Measurements from ENCODE around the gene NPHP4. TPM values are rescaled to one million over a fixed set of nuclear protein-coding genes. Genes with fewer than 3 reads are reported as not detected.

The NPHP4 gene
- total RNA-seq, 2 donors from 2014 or later, result 27.6 to 58.5 TPM

- Mint-ChIP-seq H3K4me3 (no peak overlapping the region), H3K36me3 (no peaks in the 10 kb centered on the region), H3K4me1 (ENCODE audit: low read depth in 2 of 2) (peaks cover 0 to 8% of the 10 kb centered on the region in 2 donors), H3K27me3 (peaks cover 2 to 9% of the 10 kb centered on the region in 2 donors), H3K27ac (no peak overlapping the region), H3K9me3 (peaks cover 5% of the 10 kb centered on the region)
- DNase-seq (ENCODE audit: low spot score), result no peak
- ATAC-seq, result no peak
Measured at GRCh38 chr1:5829414-5829813, 162.8 kb downstream of the NPHP4 start.

- DNase-seq (ENCODE audit: low spot score) (no peak), ATAC-seq (no peak)
- Mint-ChIP-seq H3K4me1 (ENCODE audit: low read depth in 2 of 2) (peaks cover 0 to 8% of the 10 kb centered on the region in 2 donors), H3K9me3 (peaks cover 5% of the 10 kb centered on the region), H3K27me3 (peaks cover 2 to 9% of the 10 kb centered on the region in 2 donors), H3K27ac (no peak overlapping the region), H3K4me3 (no peak overlapping the region), H3K36me3 (no peaks in the 10 kb centered on the region)
Measured at GRCh38 chr1:5828308-5828935, 163.8 kb downstream of the NPHP4 start.

GRCh38 chr1:5827516-5827915 is 164.7 kb downstream of the NPHP4 start:
- Mint-ChIP-seq H3K9me3 (peaks cover 5% of the 10 kb centered on the region), H3K36me3 (no peaks in the 10 kb centered on the region), H3K27me3 (peaks cover 2 to 9% of the 10 kb centered on the region in 2 donors), H3K4me1 (ENCODE audit: low read depth in 2 of 2) (peaks cover 0 to 8% of the 10 kb centered on the region in 2 donors), H3K4me3 (no peak overlapping the region), H3K27ac (no peak overlapping the region)
- ATAC-seq (no peak), DNase-seq (ENCODE audit: low spot score) (no peak)

DNA sequence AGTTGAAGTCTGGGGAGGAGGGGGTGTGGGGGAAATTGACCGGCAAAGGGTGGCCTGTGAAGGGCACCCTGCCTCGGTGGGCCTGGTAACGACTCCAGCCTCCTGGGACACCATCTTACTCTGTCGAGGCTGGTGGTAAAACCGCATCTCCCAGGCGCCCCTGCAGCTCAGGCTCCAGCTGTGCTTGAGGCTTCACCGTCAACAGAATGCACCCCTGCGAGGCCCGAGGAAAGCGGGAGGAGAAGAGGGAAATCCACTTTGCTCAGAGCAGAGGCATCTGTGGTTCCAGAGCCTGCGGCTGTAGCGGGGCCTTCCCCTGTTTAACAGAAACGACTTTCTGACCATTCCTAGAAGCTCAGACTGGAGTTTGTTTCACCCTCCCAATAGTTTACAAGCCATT is 165.6 kb downstream of the NPHP4 start:
- H3K36me3 Mint-ChIP-seq, result no peaks in the 10 kb centered on the region
- no peak for DNase-seq (ENCODE audit: low spot score)
- ATAC-seq, result no peak
- H3K27me3 Mint-ChIP-seq, result peaks cover 2 to 9% of the 10 kb centered on the region in 2 donors
- no peak overlapping the region for H3K27ac Mint-ChIP-seq
- H3K9me3 Mint-ChIP-seq, result peaks cover 5% of the 10 kb centered on the region
- H3K4me3 Mint-ChIP-seq, result no peak overlapping the region
- peaks cover 0 to 8% of the 10 kb centered on the region in 2 donors for H3K4me1 Mint-ChIP-seq (ENCODE audit: low read depth in 2 of 2)

- Mint-ChIP-seq H3K9me3 (no peaks in the 10 kb centered on the region), H3K4me1 (ENCODE audit: low read depth in 2 of 2) (no peaks in the 10 kb centered on the region), H3K36me3 (no peaks in the 10 kb centered on the region), H3K27ac (no peak overlapping the region), H3K27me3 (peaks cover 7 to 9% of the 10 kb centered on the region in 2 donors), H3K4me3 (no peak overlapping the region)
- ATAC-seq (no peak), DNase-seq (ENCODE audit: low spot score) (no peak)
Measured at GRCh38 chr1:5822726-5823125, 169.5 kb downstream of the NPHP4 start.

- H3K9me3 Mint-ChIP-seq, result no peaks in the 10 kb centered on the region
- peaks cover 8 to 9% of the 10 kb centered on the region in 2 donors for H3K27me3 Mint-ChIP-seq
- no peak overlapping the region for H3K4me3 Mint-ChIP-seq
- no peak overlapping the region for H3K27ac Mint-ChIP-seq
- H3K36me3 Mint-ChIP-seq, result no peaks in the 10 kb centered on the region
- no peaks in the 10 kb centered on the region for H3K4me1 Mint-ChIP-seq (ENCODE audit: low read depth in 2 of 2)
- DNase-seq (ENCODE audit: low spot score), result no peak
- ATAC-seq, result peak in 1 of 2 donors; percentile 37
Measured at GRCh38 chr1:5822266-5822665, 170.0 kb downstream of the NPHP4 start.

- no peak overlapping the region for H3K4me3 Mint-ChIP-seq
- no peak for DNase-seq (ENCODE audit: low spot score)
- H3K36me3 Mint-ChIP-seq, result no peaks in the 10 kb centered on the region
- H3K27ac Mint-ChIP-seq, result no peak overlapping the region
- no peak for ATAC-seq
- no peaks in the 10 kb centered on the region for H3K9me3 Mint-ChIP-seq
- H3K27me3 Mint-ChIP-seq, result peaks cover 9 to 10% of the 10 kb centered on the region in 2 donors
- no peaks in the 10 kb centered on the region for H3K4me1 Mint-ChIP-seq (ENCODE audit: low read depth in 2 of 2)
Measured at GRCh38 chr1:5821540-5822176, 170.6 kb downstream of the NPHP4 start.

- no peaks in the 10 kb centered on the region for H3K36me3 Mint-ChIP-seq
- no peak for DNase-seq (ENCODE audit: low spot score)
- H3K27me3 Mint-ChIP-seq, result peaks cover 9 to 14% of the 10 kb centered on the region in 2 donors
- H3K4me1 Mint-ChIP-seq (ENCODE audit: low read depth in 2 of 2), result no peaks in the 10 kb centered on the region
- H3K4me3 Mint-ChIP-seq, result no peak overlapping the region
- H3K9me3 Mint-ChIP-seq, result no peaks in the 10 kb centered on the region
- no peak overlapping the region for H3K27ac Mint-ChIP-seq
- peak; percentile 41 to 48 for ATAC-seq
Measured at GRCh38 chr1:5820026-5820421, 172.2 kb downstream of the NPHP4 start.

GRCh38 chr1:5819391-5820025 is 172.7 kb downstream of the NPHP4 start:
- H3K27me3 Mint-ChIP-seq, result peaks cover 9 to 14% of the 10 kb centered on the region in 2 donors
- no peaks in the 10 kb centered on the region for H3K4me1 Mint-ChIP-seq (ENCODE audit: low read depth in 2 of 2)
- DNase-seq (ENCODE audit: low spot score), result no peak
- H3K36me3 Mint-ChIP-seq, result no peaks in the 10 kb centered on the region
- H3K27ac Mint-ChIP-seq, result no peak overlapping the region
- ATAC-seq, result no peak
- no peak overlapping the region for H3K4me3 Mint-ChIP-seq
- H3K9me3 Mint-ChIP-seq, result no peaks in the 10 kb centered on the region

- Mint-ChIP-seq H3K27me3 (peaks cover 9 to 14% of the 10 kb centered on the region in 2 donors), H3K4me3 (no peak overlapping the region), H3K36me3 (no peaks in the 10 kb centered on the region), H3K9me3 (no peaks in the 10 kb centered on the region), H3K27ac (no peak overlapping the region), H3K4me1 (ENCODE audit: low read depth in 2 of 2) (no peaks in the 10 kb centered on the region)
- DNase-seq (ENCODE audit: low spot score), result no peak
- no peak for ATAC-seq
Measured at GRCh38 chr1:5818755-5819154, 173.5 kb downstream of the NPHP4 start.

DNA sequence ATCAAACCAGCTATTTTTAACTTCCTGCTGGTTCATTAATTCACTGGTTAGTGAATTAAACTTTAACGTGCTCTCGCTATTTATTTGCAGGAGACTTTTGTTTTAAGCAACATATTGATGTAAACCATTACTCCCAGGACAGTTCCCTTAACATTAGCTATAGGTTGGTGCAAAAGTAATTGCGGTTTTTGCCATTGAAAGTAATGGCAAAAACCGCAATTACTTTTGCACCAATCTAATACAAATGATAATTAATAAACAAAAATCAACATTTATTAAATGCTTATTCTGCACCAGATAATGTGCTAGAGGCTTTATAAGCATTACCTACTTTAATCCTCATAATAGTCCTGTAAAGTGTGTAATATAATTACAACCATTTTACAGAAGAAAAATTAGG is 176.5 kb downstream of the NPHP4 start:
- no peaks in the 10 kb centered on the region for H3K9me3 Mint-ChIP-seq
- ATAC-seq (no peak), DNase-seq (ENCODE audit: low spot score) (no peak)
- no peak overlapping the region for H3K27ac Mint-ChIP-seq
- H3K4me3 Mint-ChIP-seq, result no peak overlapping the region
- peaks cover 9 to 14% of the 10 kb centered on the region in 2 donors for H3K27me3 Mint-ChIP-seq
- H3K4me1 Mint-ChIP-seq (ENCODE audit: low read depth in 2 of 2), result no peaks in the 10 kb centered on the region
- H3K36me3 Mint-ChIP-seq, result no peaks in the 10 kb centered on the region

- Mint-ChIP-seq H3K27me3 (peaks cover 9 to 14% of the 10 kb centered on the region in 2 donors), H3K9me3 (no peaks in the 10 kb centered on the region), H3K27ac (no peak overlapping the region), H3K4me3 (no peak overlapping the region), H3K36me3 (no peaks in the 10 kb centered on the region), H3K4me1 (ENCODE audit: low read depth in 2 of 2) (no peaks in the 10 kb centered on the region)
- DNase-seq (ENCODE audit: low spot score) (no peak), ATAC-seq (no peak)
Measured at GRCh38 chr1:5815211-5815610, 177.0 kb downstream of the NPHP4 start.

- Mint-ChIP-seq H3K27me3 (peaks cover 9 to 14% of the 10 kb centered on the region in 2 donors), H3K36me3 (no peaks in the 10 kb centered on the region), H3K9me3 (no peaks in the 10 kb centered on the region), H3K4me1 (ENCODE audit: low read depth in 2 of 2) (no peaks in the 10 kb centered on the region), H3K4me3 (no peak overlapping the region), H3K27ac (no peak overlapping the region)
- ATAC-seq, result peak in 1 of 2 donors; percentile 13
- DNase-seq (ENCODE audit: low spot score), result no peak
Measured at GRCh38 chr1:5814046-5814619, 178.1 kb downstream of the NPHP4 start.

DNA sequence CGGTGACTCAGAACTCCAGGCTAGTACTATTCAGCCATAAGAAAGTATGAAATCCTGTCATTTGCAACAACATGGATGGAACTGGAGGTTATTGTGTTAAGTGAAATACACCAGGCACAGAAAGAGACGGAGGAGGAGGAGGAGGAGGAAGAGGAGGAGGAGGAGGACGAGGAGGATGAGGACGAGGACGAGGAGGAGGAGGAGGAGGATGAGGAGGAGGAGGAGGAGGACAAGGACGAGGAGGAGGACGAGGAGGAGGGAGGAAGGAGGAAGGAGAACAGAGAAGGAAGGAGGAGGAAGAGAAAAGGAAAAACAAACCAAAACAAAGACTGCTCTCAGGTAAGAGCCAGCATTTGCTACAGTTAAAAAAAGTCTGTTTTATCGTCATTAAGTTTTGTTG is 178.7 kb downstream of the NPHP4 start:
- no peaks in the 10 kb centered on the region for H3K36me3 Mint-ChIP-seq
- ATAC-seq (no peak), DNase-seq (ENCODE audit: low spot score) (no peak)
- no peak overlapping the region for H3K27ac Mint-ChIP-seq
- no peaks in the 10 kb centered on the region for H3K9me3 Mint-ChIP-seq
- H3K27me3 Mint-ChIP-seq, result peaks cover 9 to 10% of the 10 kb centered on the region in 2 donors
- no peak overlapping the region for H3K4me3 Mint-ChIP-seq
- no peaks in the 10 kb centered on the region for H3K4me1 Mint-ChIP-seq (ENCODE audit: low read depth in 2 of 2)
